ENCODE data around the gene PAX2. TPM values are rescaled to one million over a fixed set of nuclear protein-coding genes. Genes with fewer than 3 reads are reported as not detected.

Gene PAX2
- total and polyA plus RNA-seq, 2 of the 8 experiments (the other 6 are each of a cell fraction or from before 2014, with no cell fraction given) = 0.02 TPM; not detected in 1

DNA sequence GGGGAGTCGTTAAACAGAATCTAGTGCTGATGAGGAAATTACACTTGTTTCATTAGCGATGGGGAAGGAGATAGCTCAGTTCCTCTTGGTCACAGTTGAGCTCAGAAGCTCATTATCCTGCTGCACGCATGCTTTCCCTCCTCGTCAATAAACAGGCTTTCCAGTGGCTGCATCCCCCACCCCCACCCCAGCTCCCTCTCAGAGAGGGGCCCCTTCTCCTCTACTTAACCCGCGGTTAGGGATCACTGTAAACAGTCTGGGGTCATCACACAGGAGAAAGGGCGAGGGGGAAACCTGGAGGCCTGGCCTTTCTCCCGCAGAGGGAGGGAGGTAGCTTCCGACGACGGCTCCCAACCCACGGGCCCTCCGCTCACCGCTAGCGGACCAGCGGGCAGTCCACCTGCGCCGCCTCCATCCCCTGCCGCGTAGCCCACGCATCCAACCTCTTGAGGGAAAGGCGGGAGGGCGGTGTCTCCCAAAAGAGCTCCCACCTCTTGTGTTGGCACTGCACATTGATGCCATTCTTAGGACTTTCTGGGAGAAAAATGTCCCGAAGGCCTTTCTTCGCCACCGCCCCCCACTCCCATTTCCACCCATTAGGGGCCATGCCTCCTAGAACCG lies 80.8 kb downstream of the PAX2 start:
- FAIRE-seq (no peak), DNase-seq (ENCODE audit: low read depth in 1 of 2, low spot score in 2 of 2) (no peak)
- peaks cover 4 to 26% (median 20%) of the 10 kb centered on the region in 4 experiments for H3K4me1 ChIP-seq (replicated peaks in 1 of 4; ENCODE audit: control insufficient read depth in 3 of 4, insufficient read depth in 4 of 4, low read length in 3 of 4)
- H3K27ac ChIP-seq (ENCODE audit: low read depth, low read length) = no peak overlapping the region
- H2BK20ac ChIP-seq (ENCODE audit: low read length) = no peak overlapping the region
- H3K36me3 ChIP-seq (ENCODE audit: control insufficient read depth in 2 of 4, insufficient read depth in 4 of 4, low read length in 3 of 4) = peaks cover 0 to 8% (median 0%) of the 10 kb centered on the region in 4 experiments; a peak in 1 of 8 replicates
- no peak overlapping the region for H3K23ac ChIP-seq (ENCODE audit: insufficient read length)
- no peak overlapping the region for H2BK12ac ChIP-seq (ENCODE audit: low read depth, low read length)
- H3K18ac ChIP-seq (ENCODE audit: extremely low read depth, low read length) = no peak overlapping the region
- 10% methylated on average over 25 of the region's 27 CpGs; no CpG with 5 or more reads in 1 of the 2 experiments for WGBS, 2 experiments (ENCODE audit: extremely low coverage in 1 of 2, insufficient coverage in 1 of 2, insufficient read length in 1 of 2, insufficient replicate concordance in 2 of 2, low coverage in 1 of 2, low lambda C conversion rate in 2 of 2, missing lambda C conversion rate in 1 of 2)
- no peak overlapping the region for H2BK5ac ChIP-seq (ENCODE audit: low read depth, low read length)
- H3K9ac ChIP-seq (replicated peaks in 1 of 4; ENCODE audit: extremely low read depth in 1 of 4, low read depth in 3 of 4, low read length in 3 of 4) = no peak overlapping the region
- no peak overlapping the region for H4K5ac ChIP-seq (ENCODE audit: insufficient read length, low read depth, low read length)
- H3K4me3 ChIP-seq (ENCODE audit: extremely low read depth in 1 of 4, insufficient read depth in 2 of 4, low read depth in 3 of 4, low read length in 4 of 4) = peak overlapping the region in 1 of 4 experiments; percentile 53; a peak in 3 of 8 replicates
- ChIA-PET POLR2A (ENCODE audit: partially characterized antibody) (interaction anchor here (0.8 to 3.3 kb wide), 6 partner anchors 9 to 89 kb away, joined by 3 to 12 read pairs (median 3); no protein-coding TSS in a partner anchor), CTCF (ENCODE audit: partially characterized antibody) (interaction anchor here (0.6 to 5.3 kb wide), 21 partner anchors 8 to 308 kb away, joined by 3 to 34 read pairs (median 4); no protein-coding TSS in a partner anchor)
- no peak overlapping the region for H4K91ac ChIP-seq (replicated peaks; ENCODE audit: insufficient read length, low read length)
- peak overlapping the region; percentile 51 to 72; a peak in 3 of 4 replicates for H3K4me2 ChIP-seq (ENCODE audit: insufficient read depth in 1 of 2, low read depth in 2 of 2, low read length in 2 of 2)
- H4K8ac ChIP-seq (ENCODE audit: extremely low read depth, insufficient read depth, low read length) = no peak overlapping the region
- no peaks in the 10 kb centered on the region for H3K79me2 ChIP-seq (ENCODE audit: control insufficient read depth in 1 of 2, insufficient read depth in 2 of 2, low read length in 2 of 2)
- no peak overlapping the region for H3K4ac ChIP-seq (replicated peaks; ENCODE audit: insufficient read length, low read depth, low read length)
- no peak for TF ChIP-seq SIRT6 (IDR thresholded peaks at IDR 0.05; ENCODE audit: low read length)
- TF ChIP-seq EZH2 (IDR thresholded peaks at IDR 0.05; ENCODE audit: low read depth, low read length, severe bottlenecking) = peak; percentile 68
- H2AK5ac ChIP-seq (ENCODE audit: low read depth, low read length) = no peak overlapping the region
- H3K79me1 ChIP-seq (ENCODE audit: low read depth, low read length) = no peaks in the 10 kb centered on the region
- no peak overlapping the region for H2BK15ac ChIP-seq (ENCODE audit: low read length)
- H3K9me3 ChIP-seq (ENCODE audit: insufficient read depth in 2 of 2, low read depth in 1 of 2, low read length in 1 of 2) = no peaks in the 10 kb centered on the region
- H3K56ac ChIP-seq (replicated peaks; ENCODE audit: insufficient read length, low read depth, low read length) = no peak overlapping the region
- H4K20me1 ChIP-seq (replicated peaks in 1 of 2; ENCODE audit: control insufficient read depth in 1 of 2, insufficient read depth in 2 of 2, low read length in 2 of 2) = peaks cover 12 to 15% of the 10 kb centered on the region in 2 experiments
- no peak overlapping the region for H3K14ac ChIP-seq (ENCODE audit: insufficient read length)
- H2AFZ ChIP-seq (ENCODE audit: low read length) = no peak overlapping the region
- peaks cover 2% of the 10 kb centered on the region; the same call in 1 of the 2 replicates for H3K23me2 ChIP-seq (ENCODE audit: low read depth, low read length)
- H3K27me3 ChIP-seq (replicated peaks in 1 of 4; ENCODE audit: control insufficient read depth in 3 of 4, extremely low read depth in 1 of 4, insufficient read depth in 3 of 4, low read length in 3 of 4) = peaks cover 88 to 100% (median 96%) of the 10 kb centered on the region in 4 experiments
- no peak overlapping the region for H2BK120ac ChIP-seq (replicated peaks; ENCODE audit: low read depth, low read length)

All from H1 (cell line).